ENCODE measurements around the gene RANBP17.
A peak's percentile ranks its signal among the peaks of the same experiment; 100 is the strongest.
"Not testable (repeated sequence)": the region's sequence is repeated elsewhere in the genome, so short reads cannot be mapped to it uniquely, and the experiment has no call there.

RANBP17 gene

GRCh38 chr5:170960567-170960966 is 98.7 kb downstream of the RANBP17 start:
- no peak for DNase-seq

- no peak for DNase-seq
Measured at GRCh38 chr5:170963521-170963920, 101.7 kb downstream of the RANBP17 start.

GRCh38 chr5:170974461-170974860 is 112.6 kb downstream of the RANBP17 start:
- DNase-seq = no peak

GRCh38 chr5:170980261-170980660 is 118.4 kb downstream of the RANBP17 start:
- DNase-seq = not testable (repeated sequence)

- DNase-seq = no peak
Measured at GRCh38 chr5:170985486-170985885, 123.7 kb downstream of the RANBP17 start.

- no peak for DNase-seq
Measured at GRCh38 chr5:170986598-170986997, 124.8 kb downstream of the RANBP17 start.

GRCh38 chr5:170993476-170993875 is 131.7 kb downstream of the RANBP17 start:
- DNase-seq = no peak

- DNase-seq = no peak
Measured at GRCh38 chr5:171010086-171010485, 148.3 kb downstream of the RANBP17 start.

GRCh38 chr5:171010816-171011215 is 149.0 kb downstream of the RANBP17 start:
- no peak for DNase-seq

GRCh38 chr5:171023508-171023907 is 161.7 kb downstream of the RANBP17 start:
- DNase-seq = no peak

- no peak for DNase-seq
Measured at GRCh38 chr5:171024084-171024483, 162.3 kb downstream of the RANBP17 start.

- no peak for DNase-seq
Measured at GRCh38 chr5:171029401-171029800, 167.6 kb downstream of the RANBP17 start.

- DNase-seq = no peak
Measured at GRCh38 chr5:171031977-171032376, 170.2 kb downstream of the RANBP17 start.

GRCh38 chr5:171032435-171032973 is 170.7 kb downstream of the RANBP17 start:
- DNase-seq = no peak

GRCh38 chr5:171041893-171042292 is 180.1 kb downstream of the RANBP17 start:
- DNase-seq = not testable (repeated sequence)

- DNase-seq = no peak
Measured at GRCh38 chr5:171050916-171051315, 189.1 kb downstream of the RANBP17 start.

GRCh38 chr5:171055875-171056454 is 194.1 kb downstream of the RANBP17 start:
- no peak for DNase-seq

- no peak for DNase-seq
Measured at GRCh38 chr5:171067540-171068130, 205.8 kb downstream of the RANBP17 start.

GRCh38 chr5:171074747-171075146 is 212.9 kb downstream of the RANBP17 start:
- no peak for DNase-seq

GRCh38 chr5:171080186-171080938 is 218.5 kb downstream of the RANBP17 start:
- peak; percentile 52 for DNase-seq

GRCh38 chr5:171081319-171081718 is 219.5 kb downstream of the RANBP17 start:
- no peak for DNase-seq

- DNase-seq = no peak
Measured at GRCh38 chr5:171092194-171092593, 230.4 kb downstream of the RANBP17 start.

GRCh38 chr5:171093598-171093997 is 231.8 kb downstream of the RANBP17 start:
- no peak for DNase-seq

GRCh38 chr5:171094356-171094755 is 232.5 kb downstream of the RANBP17 start:
- DNase-seq = no peak

Data from retina (tissue), 1 donor.